PC-3 (cell line): Measurements from ENCODE around the gene FLVCR1.

Experiments used
- EZH2 ChIP-seq: fragments of 300-600 bp; sonication (generic); IDR thresholded peaks from one replicate; pipeline ENCODE4 v1.6.1; 2017; ENCODE audit warnings: antibody characterized with exemption, mild to moderate bottlenecking, low read length; ENCODE audit not compliant: unreplicated experiment
- EZH2phosphoT487 ChIP-seq: fragments of 300-600 bp; sonication (generic); IDR thresholded peaks from 2 replicates; pipeline ENCODE4 v1.6.1; 2018; ENCODE audit warnings: mild to moderate bottlenecking, antibody characterized with exemption, low read length, borderline replicate concordance

GRCh38 chr1:212852105-212852688 is 5.9 kb upstream of the FLVCR1 start:
- TF ChIP-seq EZH2phosphoT487 (no peak), EZH2 (no peak)
